ENCODE measurements around the gene TPSD1.

GRCh38 chr16:1299012-1299867 is 43.4 kb downstream of the TPSD1 start:
- TF ChIP-seq, protein P1, sequence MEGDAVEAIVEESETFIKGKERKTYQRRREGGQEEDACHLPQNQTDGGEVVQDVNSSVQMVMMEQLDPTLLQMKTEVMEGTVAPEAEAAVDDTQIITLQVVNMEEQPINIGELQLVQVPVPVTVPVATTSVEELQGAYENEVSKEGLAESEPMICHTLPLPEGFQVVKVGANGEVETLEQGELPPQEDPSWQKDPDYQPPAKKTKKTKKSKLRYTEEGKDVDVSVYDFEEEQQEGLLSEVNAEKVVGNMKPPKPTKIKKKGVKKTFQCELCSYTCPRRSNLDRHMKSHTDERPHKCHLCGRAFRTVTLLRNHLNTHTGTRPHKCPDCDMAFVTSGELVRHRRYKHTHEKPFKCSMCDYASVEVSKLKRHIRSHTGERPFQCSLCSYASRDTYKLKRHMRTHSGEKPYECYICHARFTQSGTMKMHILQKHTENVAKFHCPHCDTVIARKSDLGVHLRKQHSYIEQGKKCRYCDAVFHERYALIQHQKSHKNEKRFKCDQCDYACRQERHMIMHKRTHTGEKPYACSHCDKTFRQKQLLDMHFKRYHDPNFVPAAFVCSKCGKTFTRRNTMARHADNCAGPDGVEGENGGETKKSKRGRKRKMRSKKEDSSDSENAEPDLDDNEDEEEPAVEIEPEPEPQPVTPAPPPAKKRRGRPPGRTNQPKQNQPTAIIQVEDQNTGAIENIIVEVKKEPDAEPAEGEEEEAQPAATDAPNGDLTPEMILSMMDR (IDR thresholded peaks at IDR 0.05; ENCODE audit: low read depth, low read length, poor library complexity, severe bottlenecking): no peak
- no peak for TF ChIP-seq EZH2phosphoT487 (IDR thresholded peaks at IDR 0.05; ENCODE audit: borderline replicate concordance, low read length)

Measured in DOHH2 (cell line).